GM12892 (cell line): ENCODE measurements around the gene NEMF.

Experiments used
- POLR2A ChIP-seq: IDR thresholded peaks from 2 replicates; pipeline ENCODE4 v1.6.1; 2011; ENCODE audit warnings: low read depth, low read length, control low read depth
- POLR2AphosphoS5 ChIP-seq: IDR thresholded peaks from 2 replicates; pipeline ENCODE4 v1.6.1; 2011; ENCODE audit warnings: low read depth, low read length, control low read depth
- TAF1 ChIP-seq: IDR thresholded peaks from 2 replicates; pipeline ENCODE4 v1.6.1; 2011; ENCODE audit warnings: low read depth, mild to moderate bottlenecking, control low read depth, low read length, borderline replicate concordance

GRCh38 chr14:49900973-49901372, 48.4 kb upstream of the NEMF start:
- TF ChIP-seq TAF1 (no peak), POLR2A (no peak), POLR2AphosphoS5 (no peak)
